DMS79 treated with DMSO at 0.1 percent for 48 hours (cell line): Measurements from ENCODE around the gene PRR13.
"Not testable (repeated sequence)": the region's sequence is repeated elsewhere in the genome, so short reads cannot be mapped to it uniquely, and the experiment has no call there.

Experiments used
- DNase-seq: peaks from one replicate; lab custom pipeline; 2025; lab: John Stamatoyannopoulos, UW

The PRR13 gene

DNA sequence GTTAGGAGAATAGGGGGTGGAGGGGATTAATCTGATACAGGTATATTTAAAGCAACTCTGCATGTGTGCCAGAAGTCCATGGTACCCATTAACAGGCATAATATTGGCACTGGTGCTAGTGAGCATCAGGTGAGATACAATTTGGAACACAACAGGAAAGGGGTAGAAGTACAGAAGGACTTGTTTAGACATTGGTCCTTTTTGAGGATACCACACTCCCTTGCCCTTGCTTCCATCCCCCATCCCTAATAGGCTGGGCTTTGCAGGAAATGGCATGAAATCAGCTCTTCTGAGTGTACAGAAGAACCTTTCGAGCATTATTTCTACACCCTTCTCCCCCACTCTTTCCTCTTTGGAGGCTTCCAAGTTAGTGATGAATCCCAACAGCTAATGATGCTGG, 26.7 kb downstream of the PRR13 start:
- DNase-seq = no peak

DNA sequence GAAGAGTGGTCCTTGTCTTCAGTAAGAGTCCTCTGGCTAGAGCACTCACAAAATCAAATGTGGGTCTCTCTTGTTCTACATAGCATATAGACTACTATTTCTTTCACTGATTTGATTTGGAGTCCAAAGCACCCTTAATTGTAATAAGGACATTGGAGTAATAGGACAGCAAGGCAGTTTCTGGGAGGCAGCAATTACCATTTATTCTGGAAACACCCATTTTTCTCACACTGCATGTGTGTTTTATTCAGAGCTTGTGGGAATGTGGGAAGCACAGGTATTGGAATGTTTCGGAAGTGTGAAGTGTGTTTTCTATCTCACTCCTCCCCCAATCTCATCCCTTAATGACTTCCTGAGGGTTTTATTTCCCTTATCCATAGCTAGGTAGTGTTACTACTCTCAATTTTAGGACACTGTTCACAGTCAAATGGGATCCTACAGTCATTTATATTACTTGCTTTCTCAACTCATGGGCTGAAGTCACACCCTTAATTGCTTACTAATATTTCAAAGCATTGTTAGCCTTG, 30.6 kb downstream of the PRR13 start:
- DNase-seq = no peak

DNA sequence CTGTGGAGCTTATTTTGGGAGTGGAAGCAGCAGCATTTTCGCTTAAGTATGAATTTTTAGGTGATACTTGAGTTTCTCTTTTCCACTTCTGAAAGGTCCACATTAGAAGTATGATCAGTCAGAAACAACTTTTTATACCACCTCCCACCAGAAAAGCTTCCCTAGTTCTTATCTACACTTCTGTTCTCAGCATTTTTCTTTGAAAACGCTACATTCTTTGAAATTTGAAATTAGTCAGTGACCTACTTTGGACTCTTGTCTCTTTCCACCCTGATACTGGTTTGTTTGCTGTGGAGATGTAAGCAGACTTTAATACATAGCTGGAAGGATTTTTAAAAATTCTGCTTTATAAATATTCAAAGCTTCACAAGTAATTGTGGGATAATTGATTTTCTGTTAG, 32.5 kb downstream of the PRR13 start:
- no peak for DNase-seq

DNA sequence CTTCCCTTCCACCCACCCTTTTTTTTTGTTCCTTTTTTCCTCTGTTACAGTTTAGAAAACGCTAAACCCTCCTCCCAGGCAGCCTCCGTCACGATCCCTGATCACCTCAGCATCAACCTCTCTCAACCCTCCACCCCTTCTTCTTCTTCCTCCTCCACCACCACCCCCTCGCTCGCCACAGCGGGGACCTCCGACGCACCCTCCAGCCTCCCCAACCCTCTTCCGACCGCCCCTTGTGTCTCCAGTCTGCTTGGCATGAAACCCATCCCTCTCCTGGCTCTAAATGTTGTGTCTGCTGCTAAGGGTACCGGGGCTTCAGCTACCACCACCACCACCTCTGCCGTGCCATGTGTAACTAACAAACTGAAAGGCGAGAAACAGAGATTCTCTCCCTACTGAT, 33.3 kb downstream of the PRR13 start:
- DNase-seq = no peak

DNA sequence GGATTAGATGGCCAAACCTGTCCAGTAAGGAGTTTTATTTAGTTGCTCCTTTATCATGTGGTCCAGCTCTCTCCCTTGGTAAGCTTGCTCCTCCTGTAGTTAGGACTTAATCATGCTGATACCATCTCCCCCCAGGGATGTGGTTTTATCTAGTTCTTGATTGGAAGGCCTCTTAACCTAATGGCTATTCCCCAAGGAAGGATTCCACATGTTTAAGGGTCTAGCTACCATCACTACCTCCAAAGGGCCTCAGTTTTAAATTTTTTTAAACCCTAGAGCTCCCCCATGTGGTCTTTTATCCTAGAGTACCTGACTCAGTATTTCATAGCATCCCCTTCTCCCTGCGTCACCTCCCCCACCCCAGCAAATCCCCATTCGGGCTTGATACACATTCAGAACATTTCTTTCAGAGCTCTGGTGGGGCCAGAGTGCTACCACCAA, 35.3 kb downstream of the PRR13 start:
- DNase-seq = no peak

DNA sequence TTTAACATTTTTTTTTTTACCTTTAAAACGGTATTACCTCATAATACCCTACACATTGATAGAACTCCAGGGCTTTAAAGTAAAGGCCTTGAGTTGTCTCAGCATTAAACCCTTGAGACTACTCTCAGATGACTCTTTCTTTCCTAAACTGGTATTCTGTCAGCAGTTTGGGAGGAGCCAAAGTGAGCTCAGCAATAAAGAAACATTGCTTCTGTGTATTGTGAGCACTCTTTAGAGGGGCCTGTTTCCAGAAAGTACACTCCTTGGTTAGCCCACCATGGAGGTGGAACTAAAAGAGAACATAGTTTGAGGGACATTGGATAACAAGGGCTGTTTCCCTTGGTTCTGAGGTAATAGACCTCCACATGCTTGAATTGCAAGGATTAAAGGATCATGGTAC, 37.3 kb downstream of the PRR13 start:
- DNase-seq = no peak

DNA sequence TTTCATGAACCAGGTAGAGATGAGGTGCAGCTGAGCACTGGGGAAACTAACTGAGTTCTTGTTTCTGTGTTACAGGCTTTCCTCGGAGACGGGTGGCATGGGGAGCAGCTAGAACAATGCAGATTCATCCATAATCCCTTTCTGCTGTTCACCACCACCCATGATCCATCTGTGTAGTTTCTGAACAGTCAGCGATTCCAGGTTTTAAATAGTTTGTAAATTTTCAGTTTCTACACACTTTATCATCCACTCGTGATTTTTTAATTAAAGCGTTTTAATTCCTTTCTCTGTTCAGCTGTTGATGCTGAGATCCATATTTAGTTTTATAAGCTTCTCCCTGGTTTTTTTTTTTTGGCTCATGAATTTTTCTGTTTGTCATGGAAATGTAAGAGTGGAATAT, 37.8 kb downstream of the PRR13 start:
- no peak for DNase-seq

DNA sequence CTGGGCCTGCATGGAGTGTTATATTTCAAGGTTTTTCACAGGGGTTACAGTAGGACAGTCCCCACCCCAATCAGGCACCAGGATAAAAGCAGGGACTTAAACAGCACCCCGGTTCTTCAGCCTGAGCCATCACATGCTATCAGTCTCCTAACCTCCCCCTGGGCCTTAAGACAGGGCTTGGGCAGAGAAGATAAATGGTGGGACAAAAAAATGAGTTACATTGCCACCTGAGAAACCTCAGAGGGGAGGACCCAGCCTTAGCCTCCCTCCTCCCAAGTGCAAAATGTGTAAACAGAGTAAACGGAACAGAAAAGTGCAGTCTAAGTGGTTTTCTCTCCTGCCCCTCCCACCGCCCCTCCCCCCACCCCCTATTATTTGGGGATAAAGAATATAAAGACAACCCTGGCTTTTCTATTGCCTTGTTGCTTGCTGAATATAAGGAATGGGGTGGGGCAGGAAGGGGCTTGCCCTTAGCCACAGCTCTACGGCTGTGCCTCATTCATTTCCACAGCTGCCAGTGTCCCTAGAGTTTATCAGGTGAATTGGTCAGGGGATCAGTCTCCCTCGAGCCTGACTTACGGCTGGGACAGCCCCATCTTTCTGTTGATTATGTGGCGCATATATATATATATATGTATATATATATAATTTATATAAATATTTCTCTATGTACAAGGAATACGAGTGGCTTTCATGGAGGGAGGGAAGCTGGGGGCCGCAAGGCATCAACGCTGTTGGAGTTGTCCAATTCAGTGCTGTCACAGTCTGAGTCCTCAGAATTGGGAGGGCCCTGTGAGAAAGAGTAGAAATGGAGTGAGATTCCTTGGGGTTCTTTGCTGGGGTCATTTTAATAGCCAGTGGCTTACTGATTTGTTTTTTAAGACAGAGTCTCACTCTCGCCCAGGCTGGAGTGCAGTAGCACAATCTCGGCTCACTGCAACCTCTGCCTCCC, 39.2 kb downstream of the PRR13 start:
- no peak for DNase-seq

DNA sequence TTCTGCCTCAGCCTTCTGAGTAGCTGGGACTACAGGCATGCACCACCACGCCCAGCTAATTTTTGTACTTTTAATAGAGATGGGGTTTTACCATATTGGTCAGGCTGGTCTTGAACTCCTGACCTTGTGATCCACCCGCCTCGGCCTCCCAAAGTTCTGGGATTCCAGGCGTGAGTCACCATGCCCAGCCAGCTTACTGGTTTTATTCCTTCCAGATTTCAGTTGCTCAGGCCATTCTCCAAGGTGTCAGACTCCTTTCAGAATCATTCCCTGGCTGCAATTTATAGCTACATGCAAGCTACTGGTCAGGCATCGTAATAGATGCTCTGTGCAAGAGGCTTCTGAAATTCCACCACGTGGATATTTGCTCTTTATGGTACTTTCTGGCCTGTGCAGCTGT, 39.9 kb downstream of the PRR13 start:
- DNase-seq = not testable (repeated sequence)

DNA sequence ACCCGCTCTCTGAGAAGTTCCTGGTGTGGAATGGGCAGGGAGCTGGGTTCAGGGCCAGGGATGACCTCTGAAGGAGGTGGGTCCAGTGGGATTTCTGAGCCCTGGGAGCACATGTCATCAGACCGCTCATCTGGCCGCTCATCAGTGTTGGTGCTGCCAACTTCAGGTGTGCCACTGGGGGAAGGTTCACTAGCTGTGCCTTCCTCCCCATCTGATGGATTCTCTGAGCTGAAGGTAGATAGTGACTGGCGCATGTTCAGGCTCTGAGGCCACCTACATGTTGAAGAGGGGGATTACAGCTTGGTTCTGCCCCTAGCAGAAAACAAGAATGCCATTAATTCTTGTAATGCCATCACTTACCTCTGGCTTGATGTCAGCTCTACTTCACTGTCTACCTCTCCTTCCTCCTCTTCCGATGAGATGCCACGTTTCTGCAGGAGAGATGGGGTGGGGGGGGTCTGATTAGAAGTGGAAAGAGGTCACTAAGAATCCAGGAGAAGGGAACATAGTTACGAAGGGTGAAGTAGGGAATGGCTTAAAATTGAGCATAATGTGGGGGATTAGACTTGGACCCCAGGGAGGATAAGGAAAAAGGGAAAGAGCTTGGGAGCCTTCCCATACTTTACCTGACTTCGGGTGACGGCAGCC, 40.5 kb downstream of the PRR13 start:
- no peak for DNase-seq

DNA sequence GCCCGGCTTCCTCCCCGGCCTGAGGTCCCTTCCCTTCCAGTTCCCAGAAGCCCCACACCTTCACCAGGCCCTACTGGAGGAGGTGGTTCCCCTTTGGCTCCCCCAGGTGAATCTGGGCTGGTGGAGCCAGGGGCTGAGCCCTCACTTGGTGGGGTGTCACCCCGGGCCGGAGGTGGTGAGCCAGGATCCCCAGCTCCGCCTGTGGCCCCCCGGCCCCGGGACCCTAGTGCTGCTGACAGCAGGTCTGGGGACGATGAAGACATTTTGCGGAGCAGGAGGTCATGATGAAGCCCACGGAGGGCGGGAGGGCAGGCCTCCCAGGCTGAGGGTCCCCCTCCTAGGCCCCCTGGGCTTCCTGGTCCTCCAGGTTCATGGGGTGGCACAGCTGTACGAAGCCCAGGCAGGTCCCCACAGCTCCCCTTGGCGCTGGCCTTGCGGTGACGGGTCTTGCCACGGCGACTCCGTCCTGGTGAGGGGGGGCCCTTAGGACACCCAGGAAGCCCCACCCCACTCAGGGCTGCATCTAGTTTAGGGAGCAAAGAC, 41.2 kb downstream of the PRR13 start:
- no peak for DNase-seq

DNA sequence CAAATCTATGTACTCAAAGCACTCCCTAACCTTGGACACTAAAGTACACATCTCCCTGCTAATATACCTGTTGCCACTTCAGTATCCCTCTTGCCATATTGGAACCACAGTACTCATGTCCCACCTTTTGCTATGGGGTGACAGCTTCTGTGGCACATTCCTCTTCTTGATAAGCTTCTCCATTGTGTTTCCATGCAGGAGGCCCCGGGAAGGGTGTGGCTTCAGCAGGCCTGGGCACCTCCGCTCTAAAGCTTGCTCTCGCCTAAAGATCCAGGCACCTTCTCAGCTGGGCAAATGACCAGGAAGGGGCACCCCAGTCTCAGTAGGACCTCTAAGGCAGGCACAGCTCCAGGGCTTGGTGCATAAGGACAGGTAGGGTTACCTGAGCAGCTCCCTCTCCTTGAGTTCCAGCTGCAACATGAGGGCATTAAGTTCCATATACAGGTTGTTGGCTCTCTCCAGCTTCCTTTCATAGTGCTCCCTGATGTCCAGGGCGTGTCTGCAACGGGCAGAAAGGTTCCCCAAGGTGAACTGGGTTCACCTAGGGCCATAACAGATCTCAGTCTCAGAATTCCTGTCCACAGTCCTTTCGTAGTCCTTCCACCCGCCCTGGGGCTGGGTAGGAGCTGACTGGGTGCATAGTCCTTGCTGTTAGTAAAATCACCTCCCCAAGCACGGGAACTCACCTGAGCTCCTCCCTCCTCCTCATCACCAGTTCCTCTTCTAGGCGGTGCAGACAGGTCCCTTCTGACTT, 41.9 kb downstream of the PRR13 start:
- no peak for DNase-seq

DNA sequence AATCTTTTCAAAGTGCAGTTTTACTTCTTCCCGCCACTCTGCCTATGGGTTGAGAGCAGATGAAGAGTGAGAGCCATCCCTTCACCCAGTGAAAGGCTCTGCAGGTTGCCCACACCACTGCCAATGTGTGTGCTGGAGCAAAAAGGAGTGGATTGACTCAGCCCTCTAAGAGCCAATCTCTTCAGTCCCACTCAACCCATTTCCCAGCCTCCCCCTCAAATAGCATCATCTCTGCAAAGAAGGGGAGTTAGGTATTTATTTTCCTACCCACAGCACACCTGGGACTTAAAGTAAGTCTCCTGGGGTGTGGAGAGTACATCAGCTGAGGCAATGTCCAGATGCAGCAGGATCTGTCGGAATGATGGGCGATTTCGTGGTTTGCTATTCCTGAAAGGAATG, 42.4 kb downstream of the PRR13 start:
- DNase-seq = no peak

DNA sequence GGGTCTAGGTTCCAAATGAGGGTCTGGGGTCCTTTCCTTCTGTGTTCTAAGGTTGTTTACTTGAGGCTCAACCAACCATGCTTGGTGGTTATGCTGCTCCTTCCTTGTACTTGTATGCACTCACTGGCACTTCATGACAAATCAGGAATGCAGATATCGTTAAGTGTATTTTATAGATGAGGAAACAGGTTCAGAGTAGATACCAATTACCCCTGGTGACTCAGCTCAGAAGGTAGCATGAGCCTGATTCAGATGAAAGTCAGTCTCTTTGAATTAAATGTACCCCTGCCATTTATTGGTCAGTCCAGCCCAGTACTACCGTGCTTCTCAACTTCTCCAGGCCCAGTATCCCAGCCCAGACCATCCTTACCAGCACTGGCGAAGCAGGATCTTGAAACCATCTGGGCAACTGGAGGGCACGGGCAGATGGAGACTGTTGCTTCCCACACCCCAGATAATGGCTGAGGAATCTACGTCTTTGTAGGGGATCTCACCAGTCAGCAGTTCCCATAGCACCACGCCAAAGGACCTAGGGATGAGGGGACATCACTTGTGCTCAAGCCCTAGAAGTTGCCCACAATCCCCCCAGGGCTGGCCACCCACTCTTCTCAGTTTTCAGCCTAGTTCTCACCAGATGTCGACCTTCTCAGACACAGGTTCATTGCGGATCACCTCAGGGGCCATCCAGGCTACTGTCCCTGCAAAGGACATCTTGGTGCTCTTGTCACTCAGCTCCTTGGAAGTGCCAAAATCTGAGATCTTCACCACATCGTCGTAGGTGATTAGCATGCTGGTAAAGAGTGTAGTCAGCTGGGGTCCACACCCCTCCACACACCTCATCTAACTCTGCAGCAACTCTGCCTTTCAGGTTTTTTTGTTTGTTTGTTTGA, 43.4 kb downstream of the PRR13 start:
- DNase-seq = no peak

DNA sequence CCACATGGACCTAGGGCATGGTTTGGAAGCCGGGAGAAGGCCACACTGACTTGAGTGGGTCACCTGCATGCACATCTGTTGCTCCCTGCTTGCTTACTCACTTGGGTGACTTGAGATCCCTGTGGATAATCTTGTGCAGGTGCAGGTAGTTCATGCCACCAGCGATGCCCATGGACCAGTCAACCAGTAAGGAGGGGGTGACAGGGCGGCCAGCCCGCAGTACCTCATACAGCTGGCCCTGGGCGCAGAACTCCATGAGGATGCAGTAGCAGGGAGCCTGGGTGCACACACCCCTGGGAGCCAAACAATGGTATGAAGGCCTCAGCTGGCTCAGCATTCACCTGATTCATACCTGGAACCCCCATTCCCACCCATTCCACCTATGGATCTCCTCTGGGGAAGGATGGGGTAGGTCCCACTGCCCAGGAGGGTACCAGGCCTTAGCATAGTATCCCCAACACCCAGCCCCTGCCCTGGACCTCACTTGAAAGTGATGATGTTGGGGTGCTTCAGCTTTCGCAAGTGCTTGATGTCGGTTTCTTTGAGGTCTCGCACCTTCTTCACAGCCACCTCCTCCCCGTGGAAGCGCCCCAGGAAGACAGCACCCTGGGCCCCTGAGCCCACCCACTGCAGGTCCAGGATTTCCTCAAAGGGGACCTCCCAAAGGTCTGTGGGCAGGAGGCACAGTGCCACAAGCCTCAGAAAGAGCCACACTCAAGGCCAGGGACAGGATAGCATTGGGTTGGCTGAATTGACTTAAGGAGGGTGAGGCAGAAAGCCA, 44.6 kb downstream of the PRR13 start:
- no peak for DNase-seq

DNA sequence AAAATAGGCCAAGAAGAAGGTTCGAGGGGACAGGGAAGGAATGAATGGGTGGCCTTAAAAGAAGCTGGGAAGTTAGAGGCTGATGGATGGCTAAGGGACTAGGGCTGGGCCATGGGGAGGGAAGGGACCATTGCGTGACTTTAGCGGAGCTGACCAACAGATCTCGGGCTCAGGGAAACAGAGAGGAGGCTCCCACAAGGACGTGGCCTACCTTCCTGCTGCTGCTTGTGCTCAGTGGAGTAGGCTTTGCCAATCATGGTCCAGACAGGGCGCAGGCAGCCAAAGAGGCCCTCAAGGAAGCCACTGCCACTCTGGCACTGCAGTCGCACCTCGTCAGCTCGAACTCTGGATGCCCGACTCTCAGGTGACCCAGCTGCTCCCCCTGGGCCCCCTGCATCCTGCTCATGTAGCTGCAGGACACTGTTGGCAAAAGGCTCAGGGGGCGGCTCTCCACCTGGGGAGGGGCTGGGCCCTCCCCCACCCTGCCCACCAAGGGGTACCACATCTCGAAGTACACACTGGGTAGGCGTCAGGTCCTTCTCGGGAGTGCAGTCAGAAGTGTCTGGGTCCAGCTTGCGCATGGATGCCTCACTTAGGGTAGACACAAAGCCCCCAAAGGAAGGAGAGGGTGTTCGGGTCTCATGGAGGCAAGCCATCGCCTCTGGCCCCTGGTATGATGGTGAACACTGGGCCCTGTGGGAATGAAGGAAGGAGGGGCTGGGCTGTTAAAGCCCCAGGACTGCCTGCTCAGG, 45.4 kb downstream of the PRR13 start:
- no peak for DNase-seq

DNA sequence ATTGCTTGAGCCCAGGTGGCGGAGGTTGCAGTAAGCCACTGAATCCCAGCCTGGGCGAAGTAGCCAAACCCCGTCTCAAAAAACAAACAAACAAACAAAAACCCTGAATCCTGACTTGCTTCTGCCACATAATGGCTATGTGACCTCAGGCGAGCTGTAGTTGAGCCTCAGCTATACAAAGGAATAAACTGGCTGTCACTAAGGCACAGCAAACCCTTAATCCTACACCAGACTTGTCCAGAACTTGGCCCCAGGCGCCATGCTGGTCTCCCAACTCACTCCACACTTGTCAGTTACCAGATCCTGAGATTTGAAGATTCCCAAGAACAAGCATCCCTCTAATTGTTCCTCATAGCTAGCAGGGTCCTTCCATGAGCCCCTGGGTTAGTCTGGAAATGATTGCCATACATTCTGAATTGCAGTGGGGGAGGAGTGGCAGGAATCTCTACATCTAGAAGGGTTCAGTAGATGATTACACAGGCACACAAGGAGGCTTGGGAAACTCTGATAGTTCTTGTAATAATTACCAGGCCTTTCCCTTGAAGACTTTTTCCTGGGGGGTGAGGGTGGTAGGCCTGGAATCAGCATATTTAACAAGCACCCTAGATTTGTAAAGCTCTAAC, 47.8 kb downstream of the PRR13 start:
- no peak for DNase-seq

DNA sequence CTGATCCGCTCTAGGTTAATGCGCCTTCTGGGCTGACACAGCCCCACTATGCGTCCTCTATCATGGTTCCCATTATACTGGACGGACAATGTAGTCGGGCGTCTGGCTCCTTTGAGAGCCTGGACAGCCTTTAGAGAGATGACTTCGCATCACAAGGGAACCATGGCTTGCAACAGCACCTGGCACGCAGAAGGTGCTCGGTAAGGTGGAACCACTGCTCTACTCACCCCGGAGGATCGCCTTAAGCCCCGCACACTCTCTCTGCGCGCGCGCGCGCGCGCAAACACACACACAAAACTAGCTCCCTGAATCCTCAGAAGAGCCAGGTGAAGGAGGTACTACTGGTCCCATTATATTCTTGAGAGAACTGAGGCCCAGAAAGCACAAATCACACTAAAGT, 50.7 kb downstream of the PRR13 start:
- no peak for DNase-seq
